Neural progenitor cell (in vitro differentiated cells): ENCODE data around the gene CD46. TPM values are rescaled to one million over a fixed set of nuclear protein-coding genes. Genes with fewer than 3 reads are reported as not detected.
"Not testable (repeated sequence)": the region's sequence is repeated elsewhere in the genome, so short reads cannot be mapped to it uniquely, and the experiment has no call there.

ENCODE experiments used
- DNase-seq: peaks from one replicate; pipeline ENCODE4 v3.0.0-alpha.2; 2016; ENCODE audit warnings: low spot score
- H2AFZ ChIP-seq: fragments of 200-600 bp; sonication (generic); replicated peaks from 2 replicates; pipeline ENCODE4 v1.6.1; 2016; ENCODE audit warnings: antibody characterized with exemption
- H3F3A ChIP-seq: fragments of 200-600 bp; sonication (generic); 2 replicates; pipeline ENCODE4 v1.6.1; 2016; ENCODE audit warnings: antibody characterized with exemption, low read depth
- H3K27ac ChIP-seq: fragments of 200-600 bp; sonication (generic); 2 replicates; pipeline ENCODE4 v1.5.1; 2016; ENCODE audit warnings: mild to moderate bottlenecking
- H3K27me3 ChIP-seq: fragments of 200-600 bp; sonication (generic); 2 replicates; pipeline ENCODE4 v1.6.1; 2016; ENCODE audit warnings: mild to moderate bottlenecking, moderate library complexity
- H3K36me3 ChIP-seq: fragments of 200-600 bp; sonication (generic); 2 replicates; pipeline ENCODE4 v1.5.1; 2016
- H3K4me1 ChIP-seq: fragments of 200-600 bp; sonication (generic); 2 replicates; pipeline ENCODE4 v1.6.1; 2016; ENCODE audit warnings: mixed run types
- H3K4me2 ChIP-seq: fragments of 200-600 bp; sonication (generic); 2 replicates; pipeline ENCODE4 v1.6.1; 2016
- H3K4me3 ChIP-seq: fragments of 200-600 bp; sonication (generic); 2 replicates; pipeline ENCODE4 v1.5.1; 2016
- H3K79me2 ChIP-seq: fragments of 200-600 bp; sonication (generic); 2 replicates; pipeline ENCODE4 v1.6.1; 2016; ENCODE audit warnings: low read depth
- H3K9ac ChIP-seq: fragments of 200-600 bp; sonication (generic); 2 replicates; pipeline ENCODE4 v1.6.1; 2016
- H3K9me3 ChIP-seq: fragments of 200-600 bp; sonication (generic); 2 replicates; pipeline ENCODE4 v1.5.1; 2016; ENCODE audit warnings: low read depth
- H4K20me1 ChIP-seq: fragments of 200-600 bp; sonication (generic); 2 replicates; pipeline ENCODE4 v1.6.1; 2016; ENCODE audit warnings: low read depth
- H3K27ac Mint-ChIP-seq: 3 replicates; pipeline ENCODE4 v1.8.0; 2021; ENCODE audit warnings: mixed read lengths
- H3K27me3 Mint-ChIP-seq: 2 replicates; pipeline ENCODE4 v1.8.0; 2022; ENCODE audit warnings: low read depth, mild to moderate bottlenecking, inconsistent platforms, moderate library complexity, mixed read lengths; ENCODE audit not compliant: insufficient read depth
- H3K36me3 Mint-ChIP-seq: 3 replicates; pipeline ENCODE4 v1.8.0; 2021; ENCODE audit warnings: mixed read lengths
- H3K4me1 Mint-ChIP-seq: 3 replicates; pipeline ENCODE4 v1.8.0; 2021; ENCODE audit warnings: mixed read lengths
- H3K4me3 Mint-ChIP-seq: 3 replicates; pipeline ENCODE4 v1.8.0; 2021; ENCODE audit warnings: mild to moderate bottlenecking, moderate library complexity, mixed read lengths
- H3K9me3 Mint-ChIP-seq: 3 replicates; pipeline ENCODE4 v1.8.0; 2020; ENCODE audit warnings: mixed read lengths
- EZH2 ChIP-seq: fragments of 200-600 bp; sonication (generic); IDR thresholded peaks from 2 replicates; pipeline ENCODE4 v1.6.1; 2017; ENCODE audit warnings: antibody characterized with exemption, mild to moderate bottlenecking, moderate library complexity
- EZH2phosphoT487 ChIP-seq: fragments of 200-600 bp; sonication (generic); IDR thresholded peaks from 2 replicates; pipeline ENCODE4 v1.6.1; 2017; ENCODE audit warnings: antibody characterized with exemption
- total RNA-seq: library from RNA; depleted of rRNA; stranded (reverse); fragments of >200 nt; gene quantifications from 2 replicates; pipeline ENCODE4 v1.2.3, GENCODE V29; 2015; ENCODE audit warnings: low replicate concordance
- TF ChIP-seq, protein P1 (sequence below): fragments of 200-600 bp; sonication (generic); IDR thresholded peaks from 2 replicates; pipeline ENCODE4 v1.5.1; 2017; ENCODE audit warnings: antibody characterized with exemption, mild to moderate bottlenecking

Gene CD46
- total RNA-seq, 1 donor from 2014 or later = 186 TPM

DNA sequence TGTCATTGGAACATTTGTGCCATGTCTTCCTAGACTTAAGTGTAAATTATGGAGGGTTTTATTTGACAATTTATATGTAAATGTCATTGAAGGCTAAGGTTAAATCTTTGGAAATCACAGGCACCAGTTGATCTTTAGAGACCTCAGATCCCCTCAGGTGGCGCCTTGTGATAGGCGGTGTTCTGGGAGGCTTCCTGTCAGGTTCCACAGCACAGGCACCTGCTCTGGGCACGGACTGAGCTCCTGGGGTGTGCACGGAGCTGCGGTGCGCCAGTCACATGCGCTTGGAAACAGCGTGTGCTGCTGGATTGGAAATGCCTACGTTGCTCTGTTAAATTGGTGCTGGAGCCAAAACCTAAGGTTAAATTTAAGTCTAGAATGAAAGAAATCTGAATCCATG lies 12.1 kb downstream of the CD46 start:
- H3K27me3 Mint-ChIP-seq = no peaks in the 10 kb centered on the region
- H3K36me3 ChIP-seq = peaks cover 43% of the 10 kb centered on the region

GRCh38 chr1:207766569-207766968 lies 14.7 kb downstream of the CD46 start:
- Mint-ChIP-seq H3K27me3 (no peaks in the 10 kb centered on the region), H3K27ac (no peak overlapping the region), H3K4me3 (no peak overlapping the region), H3K4me1 (no peaks in the 10 kb centered on the region), H3K9me3 (peaks cover 34% of the 10 kb centered on the region), H3K36me3 (peaks cover 89% of the 10 kb centered on the region)
- Histone ChIP-seq H3K27me3 (no peaks in the 10 kb centered on the region), H3K4me3 (no peak overlapping the region), H2AFZ (no peak overlapping the region), H3F3A (no peaks in the 10 kb centered on the region), H3K4me1 (no peaks in the 10 kb centered on the region), H3K9ac (no peak overlapping the region), H3K9me3 (peaks cover 6% of the 10 kb centered on the region), H3K36me3 (peaks cover 28% of the 10 kb centered on the region), H3K79me2 (peaks cover 1% of the 10 kb centered on the region), H3K4me2 (no peak overlapping the region), H3K27ac (no peak overlapping the region), H4K20me1 (no peaks in the 10 kb centered on the region)
- no peak for TF ChIP-seq EZH2phosphoT487
- no peak for TF ChIP-seq EZH2
- TF ChIP-seq, protein P1, sequence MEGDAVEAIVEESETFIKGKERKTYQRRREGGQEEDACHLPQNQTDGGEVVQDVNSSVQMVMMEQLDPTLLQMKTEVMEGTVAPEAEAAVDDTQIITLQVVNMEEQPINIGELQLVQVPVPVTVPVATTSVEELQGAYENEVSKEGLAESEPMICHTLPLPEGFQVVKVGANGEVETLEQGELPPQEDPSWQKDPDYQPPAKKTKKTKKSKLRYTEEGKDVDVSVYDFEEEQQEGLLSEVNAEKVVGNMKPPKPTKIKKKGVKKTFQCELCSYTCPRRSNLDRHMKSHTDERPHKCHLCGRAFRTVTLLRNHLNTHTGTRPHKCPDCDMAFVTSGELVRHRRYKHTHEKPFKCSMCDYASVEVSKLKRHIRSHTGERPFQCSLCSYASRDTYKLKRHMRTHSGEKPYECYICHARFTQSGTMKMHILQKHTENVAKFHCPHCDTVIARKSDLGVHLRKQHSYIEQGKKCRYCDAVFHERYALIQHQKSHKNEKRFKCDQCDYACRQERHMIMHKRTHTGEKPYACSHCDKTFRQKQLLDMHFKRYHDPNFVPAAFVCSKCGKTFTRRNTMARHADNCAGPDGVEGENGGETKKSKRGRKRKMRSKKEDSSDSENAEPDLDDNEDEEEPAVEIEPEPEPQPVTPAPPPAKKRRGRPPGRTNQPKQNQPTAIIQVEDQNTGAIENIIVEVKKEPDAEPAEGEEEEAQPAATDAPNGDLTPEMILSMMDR = no peak
- no peak for DNase-seq

More for the DNA sequence above, 12.1 kb downstream of the CD46 start:
- TF ChIP-seq EZH2phosphoT487 = no peak
- TF ChIP-seq, protein P1 = no peak
- TF ChIP-seq EZH2 = no peak
- peaks cover 19% of the 10 kb centered on the region for H3K9me3 Mint-ChIP-seq
- H3K4me1 ChIP-seq = no peaks in the 10 kb centered on the region
- no peaks in the 10 kb centered on the region for H3K4me1 Mint-ChIP-seq
- H3F3A ChIP-seq = no peaks in the 10 kb centered on the region
- peaks cover 6% of the 10 kb centered on the region for H3K9me3 ChIP-seq
- no peaks in the 10 kb centered on the region for H3K79me2 ChIP-seq
- no peak overlapping the region for H3K4me2 ChIP-seq
- no peaks in the 10 kb centered on the region for H3K27me3 ChIP-seq
- no peak overlapping the region for H3K27ac Mint-ChIP-seq
- H3K9ac ChIP-seq = no peak overlapping the region
- no peak for DNase-seq
- H3K27ac ChIP-seq = no peak overlapping the region
- H3K36me3 Mint-ChIP-seq = peaks cover 86% of the 10 kb centered on the region
- no peak overlapping the region for H3K4me3 ChIP-seq
- no peak overlapping the region for H2AFZ ChIP-seq
- no peak overlapping the region for H3K4me3 Mint-ChIP-seq
- no peaks in the 10 kb centered on the region for H4K20me1 ChIP-seq

GRCh38 chr1:207770514-207770913 lies 18.7 kb downstream of the CD46 start:
- H3K27me3 Mint-ChIP-seq, H3K27ac ChIP-seq, H3K27ac Mint-ChIP-seq, H3K4me2 ChIP-seq, DNase-seq, H3K4me1 Mint-ChIP-seq, H4K20me1 ChIP-seq, H3K9me3 ChIP-seq, H3K4me1 ChIP-seq, H2AFZ ChIP-seq, H3K27me3 ChIP-seq, H3K9ac ChIP-seq, H3K4me3 ChIP-seq, H3K4me3 Mint-ChIP-seq, H3F3A ChIP-seq: not testable (repeated sequence)
- Histone ChIP-seq H3K79me2 (peaks cover 27% of the 10 kb centered on the region), H3K36me3 (peaks cover 11% of the 10 kb centered on the region)
- Mint-ChIP-seq H3K36me3 (peaks cover 88% of the 10 kb centered on the region), H3K9me3 (peaks cover 42% of the 10 kb centered on the region)

GRCh38 chr1:207776045-207776444 lies 24.2 kb downstream of the CD46 start:
- Mint-ChIP-seq H3K36me3 (peaks cover 82% of the 10 kb centered on the region), H3K9me3 (peaks cover 49% of the 10 kb centered on the region)
- Histone ChIP-seq H3K36me3 (peaks cover 12% of the 10 kb centered on the region), H3K79me2 (peaks cover 69% of the 10 kb centered on the region)
- not testable (repeated sequence) for H4K20me1 ChIP-seq, H3K9me3 ChIP-seq, DNase-seq, H3K27ac ChIP-seq, H3K27me3 Mint-ChIP-seq, H3K27me3 ChIP-seq, H3K27ac Mint-ChIP-seq, H2AFZ ChIP-seq, H3K4me2 ChIP-seq, H3K9ac ChIP-seq, H3K4me3 Mint-ChIP-seq, H3K4me3 ChIP-seq, H3K4me1 Mint-ChIP-seq, H3K4me1 ChIP-seq, H3F3A ChIP-seq

- not testable (repeated sequence) for H3F3A ChIP-seq, DNase-seq, H3K4me3 ChIP-seq, H3K4me2 ChIP-seq, H3K4me1 Mint-ChIP-seq, H3K27ac ChIP-seq, H3K4me1 ChIP-seq, H3K4me3 Mint-ChIP-seq, H3K27ac Mint-ChIP-seq, H3K9me3 ChIP-seq, H3K9ac ChIP-seq, H3K27me3 ChIP-seq, H3K27me3 Mint-ChIP-seq, H4K20me1 ChIP-seq, H2AFZ ChIP-seq
- H3K36me3 ChIP-seq = peaks cover 12% of the 10 kb centered on the region
- Mint-ChIP-seq H3K9me3 (peaks cover 35% of the 10 kb centered on the region), H3K36me3 (peaks cover 78% of the 10 kb centered on the region)
- H3K79me2 ChIP-seq = peaks cover 67% of the 10 kb centered on the region
Observed at GRCh38 chr1:207777412-207777811, 25.6 kb downstream of the CD46 start.
